ENCODE data around the gene TBK1. TPM values are rescaled to one million over a fixed set of nuclear protein-coding genes. Genes with fewer than 3 reads are reported as not detected.

Gene TBK1
- total and polyA plus RNA-seq, 2 of the 13 experiments (the other 11 are each of a cell fraction or from before 2014, with no cell fraction given) = 10.3 to 25.2 TPM

GRCh38 chr12:64526859-64527258, 74.9 kb downstream of the TBK1 start:
- Histone ChIP-seq H3K9ac (ENCODE audit: insufficient read depth, low read depth, low read length) (no peak overlapping the region), H3K4me1 (ENCODE audit: insufficient read depth, low read length) (0 out of 2 replicates have a peak, but pooled peaks cover 7% of the 10 kb centered on the region), H2AFZ (ENCODE audit: low read length) (no peak overlapping the region), H3K27ac (ENCODE audit: extremely low read length, insufficient read depth, low read length) (no peak overlapping the region), H3K4me2 (ENCODE audit: low read depth, low read length) (no peak overlapping the region), H3K36me3 (replicated peaks in 1 of 2; ENCODE audit: control insufficient read depth in 1 of 2, insufficient read depth in 2 of 2, low read length in 2 of 2) (no peaks in the 10 kb centered on the region), H3K27me3 (ENCODE audit: control insufficient read depth in 1 of 2, insufficient read depth in 2 of 2, low read length in 2 of 2) (peaks cover 0 to 6% of the 10 kb centered on the region in 2 experiments; a peak in 2 of 5 replicates), H3K9me3 (ENCODE audit: low read length) (no peaks in the 10 kb centered on the region), H4K20me1 (ENCODE audit: insufficient read depth, low read length) (no peaks in the 10 kb centered on the region), H3K4me3 (replicated peaks in 1 of 3; ENCODE audit: insufficient read depth in 1 of 3, low read depth in 2 of 3, low read length in 3 of 3) (no peak overlapping the region), H3K79me2 (ENCODE audit: insufficient read depth, low read length) (no peaks in the 10 kb centered on the region)
- ChIA-PET CTCF (ENCODE audit: low intra/inter-chr PET ratio, low total read pairs) (no interaction called here), POLR2A (no interaction called here)
- no peak for ATAC-seq
- intact Hi-C loops (cut with micrococcal nuclease; ENCODE audit: unreplicated experiment) (no loop called here), in situ Hi-C loops (cut with HindIII; ENCODE audit: extremely low pct_ligation_motif_present, low pct_unique_long_range_greater_than_20kb) (no loop called here)
- TF ChIP-seq MAFF (IDR thresholded peaks at IDR 0.05; ENCODE audit: low read depth, low read length) = peak; percentile 76
- peak; percentile 79 to 89 for TF ChIP-seq MAFK (conservative IDR thresholded peaks at IDR 0.05 in 1 of 2, IDR thresholded peaks at IDR 0.05 in 1 of 2; ENCODE audit: low read length in 2 of 2)
- no peak for TF ChIP-seq FIP1L1 (IDR thresholded peaks at IDR 0.05; ENCODE audit: borderline replicate concordance, insufficient read depth, low read depth, low read length)
- no peak for FAIRE-seq
- DNase-seq (ENCODE audit: low spot score) = no peak
- WGBS (ENCODE audit: low lambda C conversion rate) = 0% methylated on average over 2 of the region's 2 CpGs
- no TSS peak for BruUV-seq (replicated peaks)

DNA sequence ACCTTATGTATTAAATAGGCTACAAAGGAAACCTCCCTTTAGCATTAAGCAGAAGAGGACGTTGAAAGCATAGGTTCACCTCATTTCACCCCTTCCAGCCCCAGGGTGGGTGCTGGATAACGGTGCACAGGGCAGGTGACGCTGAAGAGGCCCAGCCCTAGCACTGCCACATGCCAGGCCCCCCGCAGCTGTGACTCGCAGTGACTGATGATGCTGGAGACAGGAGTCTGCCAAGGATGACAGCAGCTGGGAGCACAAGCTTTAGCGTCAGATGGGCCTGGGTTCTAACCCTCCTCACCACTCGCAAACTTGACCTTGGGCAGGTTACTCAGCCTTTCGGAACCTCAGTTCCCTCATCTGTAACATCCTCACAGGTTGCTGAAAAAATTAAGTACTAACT, 76.7 kb downstream of the TBK1 start:
- no TSS peak for BruUV-seq (replicated peaks)
- no peak for FAIRE-seq
- TF ChIP-seq ZBTB20 (CRISPR knock-in tag; IDR thresholded peaks at IDR 0.05; ENCODE audit: borderline replicate concordance, low read depth) = no peak
- TF ChIP-seq TBX3 (IDR thresholded peaks at IDR 0.05; ENCODE audit: borderline replicate concordance) = no peak
- no peak for TF ChIP-seq SAFB2 (CRISPR knock-in tag; IDR thresholded peaks at IDR 0.05; ENCODE audit: borderline replicate concordance, low read depth)
- no peak for TF ChIP-seq HDAC2 (CRISPR knock-in tag; IDR thresholded peaks at IDR 0.05)
- no peak for TF ChIP-seq ZNF746 (CRISPR knock-in tag; IDR thresholded peaks at IDR 0.05)
- no peak overlapping the region for H3K4me2 ChIP-seq (ENCODE audit: low read depth, low read length)
- no peaks in the 10 kb centered on the region for H3K9me3 ChIP-seq (ENCODE audit: low read length)
- 8% methylated on average over 4 of the region's 8 CpGs for WGBS (ENCODE audit: low lambda C conversion rate)
- no peak overlapping the region for H2AFZ ChIP-seq (ENCODE audit: low read length)
- POLR2A ChIA-PET = no interaction called here
- no peaks in the 10 kb centered on the region for H3K36me3 ChIP-seq (replicated peaks in 1 of 2; ENCODE audit: control insufficient read depth in 1 of 2, insufficient read depth in 2 of 2, low read length in 2 of 2)
- no peaks in the 10 kb centered on the region for H3K79me2 ChIP-seq (ENCODE audit: insufficient read depth, low read length)
- no peak overlapping the region for H3K4me3 ChIP-seq (replicated peaks in 1 of 3; ENCODE audit: insufficient read depth in 1 of 3, low read depth in 2 of 3, low read length in 3 of 3)
- ATAC-seq = no peak
- DNase-seq (ENCODE audit: low spot score) = no peak
- H4K20me1 ChIP-seq (ENCODE audit: insufficient read depth, low read length) = no peaks in the 10 kb centered on the region
- in situ Hi-C loops (cut with HindIII; ENCODE audit: extremely low pct_ligation_motif_present, low pct_unique_long_range_greater_than_20kb) = no loop called here
- H3K4me1 ChIP-seq (ENCODE audit: insufficient read depth, low read length) = peaks cover 9% of the 10 kb centered on the region; the same call in 1 of the 2 replicates
- intact Hi-C loops (cut with micrococcal nuclease; ENCODE audit: unreplicated experiment) = no loop called here
- no peak overlapping the region for H3K27ac ChIP-seq (ENCODE audit: extremely low read length, insufficient read depth, low read length)
- no peak overlapping the region for H3K9ac ChIP-seq (ENCODE audit: insufficient read depth, low read depth, low read length)
- peaks cover 0 to 12% of the 10 kb centered on the region in 2 experiments; a peak in 2 of 5 replicates for H3K27me3 ChIP-seq (ENCODE audit: control insufficient read depth in 1 of 2, insufficient read depth in 2 of 2, low read length in 2 of 2)
- CTCF ChIA-PET (ENCODE audit: low intra/inter-chr PET ratio, low total read pairs) = no interaction called here
